Esophagus squamous epithelium (tissue), 5 donors: Measurements from ENCODE around the gene PSORS1C1. TPM values are rescaled to one million over a fixed set of nuclear protein-coding genes. Genes with fewer than 3 reads are reported as not detected.

Experiments used
- DNase-seq: peaks from one replicate; lab custom pipeline; 2025; lab: John Stamatoyannopoulos, UW
- H3K27ac ChIP-seq, 4 donors: fragments of 200-600 bp; sonication (generic); one replicate each; pipeline ENCODE4 v1.5.1; 2016 to 2019; ENCODE audit warnings: mild to moderate bottlenecking in 1 of 4
- H3K27me3 ChIP-seq, 4 donors: fragments of 200-600 bp; sonication (generic); 1 replicate in 3 of 4; 2 replicates in 1 of 4; pipeline versions ENCODE4 v1.5.1 to v1.6.0; 2017 to 2021; ENCODE audit warnings: antibody characterized with exemption in 1 of 4
- H3K36me3 ChIP-seq, 3 donors: fragments of 200-600 bp; sonication (generic); one replicate each; pipeline ENCODE4 v1.5.1; 2016 to 2019
- H3K4me1 ChIP-seq, 3 donors: fragments of 200-600 bp; sonication (generic); one replicate each; pipeline ENCODE4 v1.5.1; 2017 to 2019
- H3K4me3 ChIP-seq, 4 donors: fragments of 200-600 bp; sonication (generic); 1 replicate in 3 of 4; 2 replicates in 1 of 4; pipeline ENCODE4 v1.5.1; 2016 to 2019; ENCODE audit warnings: mild to moderate bottlenecking in 2 of 4, moderate library complexity in 1 of 4
- H3K9me3 ChIP-seq, 3 donors: fragments of 200-600 bp; sonication (generic); one replicate each; pipeline ENCODE4 v1.5.1; 2016 to 2019
- CTCF ChIP-seq, 6 experiments: fragments of 450-650 bp in 4 of 6; fragments of 200-600 bp in 2 of 6; sonication (generic) in 2 of 6; IDR thresholded peaks; one replicate each; pipeline ENCODE4 v1.5.1; 2016 to 2019; ENCODE audit warnings: antibody characterized with exemption in 6 of 6, mild to moderate bottlenecking in 4 of 6, moderate library complexity in 4 of 6
- POLR2A ChIP-seq, 4 donors: fragments of 450-650 bp; IDR thresholded peaks; one replicate each; pipeline ENCODE4 v1.6.1; 2017; ENCODE audit warnings: antibody characterized with exemption in 4 of 4, mild to moderate bottlenecking in 4 of 4, moderate library complexity in 3 of 4
- WGBS, 2 donors: methylation state at CpG; one replicate each; pipeline ENCODE4 v1.1.5; 2018; 5-methylcytosine and 5-hydroxymethylcytosine counted together
- intact Hi-C: fragments of 100-400 bp; cut with DNase I; formaldehyde crosslinking; loops from one replicate; pipeline ENCODE4 v1.15.0; 2022
- total RNA-seq, 4 donors: library from RNA; depleted of rRNA; stranded (reverse); fragments of >200 nt; gene quantifications; one replicate each; pipeline ENCODE4 v1.1.0, GENCODE V29; 2016
- donor health status: DM: yes; HTN: yes; CAD: no.

Gene PSORS1C1
- total RNA-seq, 4 donors from 2014 or later, result 0.06 to 2.7 (median 1.2) TPM

- Histone ChIP-seq H3K9me3 (no peaks in the 10 kb centered on the region), H3K4me1 (peaks cover 6 to 36% (median 10%) of the 10 kb centered on the region in 3 donors), H3K4me3 (no peak overlapping the region), H3K27ac (no peak overlapping the region), H3K27me3 (no peaks in the 10 kb centered on the region), H3K36me3 (no peaks in the 10 kb centered on the region)
- intact Hi-C loops, result no loop called here
- TF ChIP-seq POLR2A (IDR thresholded peaks at IDR 0.05) (no peak), CTCF (IDR thresholded peaks at IDR 0.05) (no peak)
- DNase-seq, result no peak
- 88 to 91% methylated on average over 3 of the region's 3 CpGs for WGBS, 2 donors
Measured at GRCh38 chr6:31090275-31090972, 24.2 kb upstream of the PSORS1C1 start.

- H3K27ac ChIP-seq, result no peak overlapping the region
- no peak for DNase-seq
- H3K4me3 ChIP-seq, result no peak overlapping the region
- intact Hi-C loops, result no loop called here
- peaks cover 6 to 36% (median 10%) of the 10 kb centered on the region in 3 donors for H3K4me1 ChIP-seq
- H3K27me3 ChIP-seq, result no peaks in the 10 kb centered on the region
- TF ChIP-seq CTCF (IDR thresholded peaks at IDR 0.05) (no peak), POLR2A (IDR thresholded peaks at IDR 0.05) (no peak)
- no peaks in the 10 kb centered on the region for H3K9me3 ChIP-seq
- no peaks in the 10 kb centered on the region for H3K36me3 ChIP-seq
- WGBS, 2 donors, result 85 to 88% methylated on average over 5 to 6 of the region's 6 CpGs
Measured at GRCh38 chr6:31090973-31091364, 23.6 kb upstream of the PSORS1C1 start.

- H3K4me3 ChIP-seq, result no peak overlapping the region
- no peaks in the 10 kb centered on the region for H3K9me3 ChIP-seq
- no peaks in the 10 kb centered on the region for H3K27me3 ChIP-seq
- DNase-seq, result no peak
- no peaks in the 10 kb centered on the region for H3K36me3 ChIP-seq
- no peak overlapping the region for H3K27ac ChIP-seq
- intact Hi-C loops, result no loop called here
- TF ChIP-seq POLR2A (IDR thresholded peaks at IDR 0.05) (no peak), CTCF (IDR thresholded peaks at IDR 0.05) (no peak)
- WGBS, 2 donors, result 43 to 44% methylated on average over 2 to 3 of the region's 3 CpGs
- H3K4me1 ChIP-seq, result peaks cover 6 to 30% (median 10%) of the 10 kb centered on the region in 3 donors
Measured at GRCh38 chr6:31091680-31092079, 22.9 kb upstream of the PSORS1C1 start.

GRCh38 chr6:31092238-31092637 is 22.4 kb upstream of the PSORS1C1 start:
- Histone ChIP-seq H3K9me3 (no peaks in the 10 kb centered on the region), H3K27me3 (no peaks in the 10 kb centered on the region), H3K36me3 (no peaks in the 10 kb centered on the region), H3K4me1 (peaks cover 6 to 25% (median 10%) of the 10 kb centered on the region in 3 donors), H3K4me3 (no peak overlapping the region), H3K27ac (no peak overlapping the region)
- 93 to 97% methylated on average over 2 of the region's 2 CpGs for WGBS, 2 donors
- intact Hi-C loops, result no loop called here
- TF ChIP-seq CTCF (IDR thresholded peaks at IDR 0.05), result no peak
- TF ChIP-seq POLR2A (IDR thresholded peaks at IDR 0.05), result no peak
- no peak for DNase-seq

GRCh38 chr6:31092769-31093505 is 21.7 kb upstream of the PSORS1C1 start:
- Histone ChIP-seq H3K27ac (no peak overlapping the region), H3K36me3 (no peaks in the 10 kb centered on the region), H3K9me3 (no peaks in the 10 kb centered on the region), H3K27me3 (no peaks in the 10 kb centered on the region), H3K4me3 (no peak overlapping the region), H3K4me1 (peaks cover 6 to 18% (median 10%) of the 10 kb centered on the region in 3 donors)
- 83 to 85% methylated on average over 12 of the region's 12 CpGs for WGBS, 2 donors
- intact Hi-C loops, result no loop called here
- TF ChIP-seq POLR2A (IDR thresholded peaks at IDR 0.05) (no peak), CTCF (IDR thresholded peaks at IDR 0.05) (no peak)
- DNase-seq, result no peak
